Measurements from ENCODE around the gene UGT1A4.

The UGT1A4 gene

DNA sequence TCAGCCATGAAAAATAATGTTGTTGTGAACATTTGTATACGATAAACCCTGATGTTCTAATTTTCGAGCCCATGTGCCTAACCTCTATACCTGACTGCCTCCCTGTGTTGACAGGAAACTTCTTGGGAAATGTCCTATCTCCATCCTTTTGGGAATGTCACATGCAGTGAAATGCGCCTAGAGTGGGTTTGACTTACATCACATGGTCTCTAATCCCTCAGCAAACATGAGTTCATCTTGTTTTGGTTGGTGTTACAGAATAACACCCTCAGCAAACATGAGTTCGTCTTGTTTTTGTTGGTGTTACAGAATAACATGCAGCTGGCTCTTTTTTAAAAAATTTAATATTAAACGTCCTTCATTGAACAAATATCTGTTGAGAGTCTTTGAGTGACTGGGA, 30.2 kb upstream of the UGT1A4 start:
- Histone ChIP-seq H4K20me1 (ENCODE audit: insufficient read depth) (no peaks in the 10 kb centered on the region), H2AFZ (ENCODE audit: low read depth) (no peak overlapping the region), H3K27ac (no peak overlapping the region), H3K4me1 (ENCODE audit: low read depth, poor library complexity, severe bottlenecking) (no peaks in the 10 kb centered on the region), H3K36me3 (ENCODE audit: insufficient read depth) (no peaks in the 10 kb centered on the region), H3K4me2 (no peak overlapping the region), H3K4me3 (IDR thresholded peaks at IDR 0.05; ENCODE audit: insufficient read depth, low read depth, low read length) (no peak overlapping the region), H3K9ac (no peak overlapping the region), H3K27me3 (ENCODE audit: insufficient read depth, low read depth) (no peaks in the 10 kb centered on the region; the same call in 1 of the 2 replicates), H3K79me2 (ENCODE audit: insufficient read depth, low read depth) (no peaks in the 10 kb centered on the region)
- TF ChIP-seq, protein P1, sequence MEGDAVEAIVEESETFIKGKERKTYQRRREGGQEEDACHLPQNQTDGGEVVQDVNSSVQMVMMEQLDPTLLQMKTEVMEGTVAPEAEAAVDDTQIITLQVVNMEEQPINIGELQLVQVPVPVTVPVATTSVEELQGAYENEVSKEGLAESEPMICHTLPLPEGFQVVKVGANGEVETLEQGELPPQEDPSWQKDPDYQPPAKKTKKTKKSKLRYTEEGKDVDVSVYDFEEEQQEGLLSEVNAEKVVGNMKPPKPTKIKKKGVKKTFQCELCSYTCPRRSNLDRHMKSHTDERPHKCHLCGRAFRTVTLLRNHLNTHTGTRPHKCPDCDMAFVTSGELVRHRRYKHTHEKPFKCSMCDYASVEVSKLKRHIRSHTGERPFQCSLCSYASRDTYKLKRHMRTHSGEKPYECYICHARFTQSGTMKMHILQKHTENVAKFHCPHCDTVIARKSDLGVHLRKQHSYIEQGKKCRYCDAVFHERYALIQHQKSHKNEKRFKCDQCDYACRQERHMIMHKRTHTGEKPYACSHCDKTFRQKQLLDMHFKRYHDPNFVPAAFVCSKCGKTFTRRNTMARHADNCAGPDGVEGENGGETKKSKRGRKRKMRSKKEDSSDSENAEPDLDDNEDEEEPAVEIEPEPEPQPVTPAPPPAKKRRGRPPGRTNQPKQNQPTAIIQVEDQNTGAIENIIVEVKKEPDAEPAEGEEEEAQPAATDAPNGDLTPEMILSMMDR (conservative IDR thresholded peaks at IDR 0.05; ENCODE audit: low read depth, low read length) = no peak

DNA sequence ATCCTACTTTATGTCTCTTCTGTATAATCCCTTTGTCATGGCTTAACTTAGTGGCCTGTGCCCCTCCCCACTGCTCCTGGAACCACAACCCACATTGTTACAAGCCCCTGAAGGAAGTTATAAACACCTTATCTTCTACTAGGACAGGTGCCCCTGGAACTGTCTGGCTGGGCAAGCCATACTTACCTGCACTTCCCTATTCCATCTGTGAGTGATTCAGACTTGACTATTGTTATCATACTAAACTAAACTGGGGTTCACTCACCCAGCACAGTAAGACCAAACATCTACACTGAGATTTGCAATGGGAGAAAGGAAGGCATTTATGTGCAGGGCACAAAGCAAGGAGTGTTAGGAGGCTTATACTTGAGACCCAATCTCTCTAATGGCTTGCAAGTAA, 29.5 kb upstream of the UGT1A4 start:
- TF ChIP-seq, protein P1 (conservative IDR thresholded peaks at IDR 0.05; ENCODE audit: low read depth, low read length) = no peak
- Histone ChIP-seq H3K4me2 (no peak overlapping the region), H3K4me1 (ENCODE audit: low read depth, poor library complexity, severe bottlenecking) (no peaks in the 10 kb centered on the region), H2AFZ (ENCODE audit: low read depth) (no peak overlapping the region), H3K36me3 (ENCODE audit: insufficient read depth) (no peaks in the 10 kb centered on the region), H3K79me2 (ENCODE audit: insufficient read depth, low read depth) (no peaks in the 10 kb centered on the region), H3K4me3 (IDR thresholded peaks at IDR 0.05; ENCODE audit: insufficient read depth, low read depth, low read length) (no peak overlapping the region), H3K9ac (no peak overlapping the region), H3K27ac (no peak overlapping the region), H4K20me1 (ENCODE audit: insufficient read depth) (no peaks in the 10 kb centered on the region), H3K27me3 (ENCODE audit: insufficient read depth, low read depth) (no peaks in the 10 kb centered on the region; the same call in 1 of the 2 replicates)

DNA sequence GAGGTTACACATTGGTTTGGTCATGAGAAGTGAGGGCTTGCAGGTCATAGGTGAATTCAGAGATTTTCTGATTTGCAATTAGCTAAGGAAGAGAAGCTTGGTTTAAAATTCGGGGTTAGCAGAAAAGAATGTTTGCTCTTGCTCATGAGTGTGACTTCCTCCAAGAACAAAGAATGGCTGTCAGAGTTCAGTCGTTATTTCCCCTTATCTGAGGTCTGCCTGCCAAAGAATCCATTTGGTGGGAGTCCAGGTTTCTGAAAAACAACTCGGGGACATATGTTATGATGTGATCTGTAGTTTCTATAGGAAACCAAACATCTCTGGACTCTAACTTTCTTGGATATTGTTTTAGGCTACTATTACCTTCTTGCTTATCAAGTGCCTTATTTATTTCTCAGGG, 29.0 kb upstream of the UGT1A4 start:
- Histone ChIP-seq H3K9ac (no peak overlapping the region), H3K27me3 (ENCODE audit: insufficient read depth, low read depth) (no peaks in the 10 kb centered on the region; the same call in 1 of the 2 replicates), H3K79me2 (ENCODE audit: insufficient read depth, low read depth) (no peaks in the 10 kb centered on the region), H2AFZ (ENCODE audit: low read depth) (no peak overlapping the region), H3K4me3 (IDR thresholded peaks at IDR 0.05; ENCODE audit: insufficient read depth, low read depth, low read length) (no peak overlapping the region), H3K27ac (no peak overlapping the region), H3K4me1 (ENCODE audit: low read depth, poor library complexity, severe bottlenecking) (no peaks in the 10 kb centered on the region), H3K4me2 (no peak overlapping the region), H3K36me3 (ENCODE audit: insufficient read depth) (no peaks in the 10 kb centered on the region), H4K20me1 (ENCODE audit: insufficient read depth) (no peaks in the 10 kb centered on the region)
- TF ChIP-seq, protein P1 (conservative IDR thresholded peaks at IDR 0.05; ENCODE audit: low read depth, low read length) = no peak

DNA sequence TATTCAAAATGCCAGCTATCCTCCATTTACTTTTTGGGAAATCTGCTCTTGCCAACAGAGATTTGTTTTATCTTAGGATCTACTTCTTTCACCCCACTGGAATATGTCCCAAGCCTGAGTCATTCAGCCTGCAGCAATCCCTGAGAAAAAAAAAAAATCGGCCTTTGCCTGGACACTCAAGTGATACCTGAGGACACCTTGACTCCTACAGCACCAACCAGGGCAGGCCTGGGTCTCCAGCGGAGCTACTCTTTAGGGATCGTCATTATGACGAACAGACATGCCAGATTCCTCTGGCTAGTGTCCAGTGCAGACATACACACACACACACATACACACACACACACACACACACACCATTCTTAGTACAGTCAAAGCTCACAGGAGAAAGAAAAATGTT, 28.1 kb upstream of the UGT1A4 start:
- H3K27ac ChIP-seq = no peak overlapping the region
- no peaks in the 10 kb centered on the region for H4K20me1 ChIP-seq (ENCODE audit: insufficient read depth)
- no peak overlapping the region for H3K4me2 ChIP-seq
- TF ChIP-seq, protein P1 (conservative IDR thresholded peaks at IDR 0.05; ENCODE audit: low read depth, low read length) = no peak
- H3K4me1 ChIP-seq (ENCODE audit: low read depth, poor library complexity, severe bottlenecking) = no peaks in the 10 kb centered on the region
- H2AFZ ChIP-seq (ENCODE audit: low read depth) = no peak overlapping the region
- H3K79me2 ChIP-seq (ENCODE audit: insufficient read depth, low read depth) = no peaks in the 10 kb centered on the region
- no peaks in the 10 kb centered on the region for H3K27me3 ChIP-seq (ENCODE audit: insufficient read depth, low read depth)
- H3K4me3 ChIP-seq (IDR thresholded peaks at IDR 0.05; ENCODE audit: insufficient read depth, low read depth, low read length) = no peak overlapping the region
- no peaks in the 10 kb centered on the region for H3K36me3 ChIP-seq (ENCODE audit: insufficient read depth)
- no peak overlapping the region for H3K9ac ChIP-seq
